Left ventricle myocardium inferior (tissue), 1 donor: ENCODE measurements around the gene SARS1. TPM values are rescaled to one million over a fixed set of nuclear protein-coding genes. Genes with fewer than 3 reads are reported as not detected.
"Not testable (repeated sequence)": the region's sequence is repeated elsewhere in the genome, so short reads cannot be mapped to it uniquely, and the experiment has no call there.

Source experiments
- DNase-seq: peaks from one replicate; pipeline ENCODE4 v3.0.0-alpha.2; 2020
- H3K27ac ChIP-seq: fragments of 200-600 bp; replicated peaks from 2 replicates; pipeline ENCODE4 v1.8.0; 2021
- H3K27me3 ChIP-seq: fragments of 200-600 bp; 2 replicates; pipeline ENCODE4 v1.8.0; 2021; ENCODE audit warnings: low read depth
- H3K36me3 ChIP-seq: fragments of 200-600 bp; 2 replicates; pipeline ENCODE4 v1.8.0; 2021
- H3K4me1 ChIP-seq: fragments of 200-600 bp; 2 replicates; pipeline ENCODE4 v1.8.0; 2021
- H3K4me3 ChIP-seq: fragments of 200-600 bp; 2 replicates; pipeline ENCODE4 v1.8.0; 2021; ENCODE audit warnings: mild to moderate bottlenecking, moderate library complexity
- H3K9me3 ChIP-seq: fragments of 200-600 bp; replicated peaks from 2 replicates; pipeline ENCODE4 v1.8.0; 2021
- CTCF ChIP-seq: fragments of 200-600 bp; IDR thresholded peaks from 2 replicates; pipeline ENCODE4 v1.8.0; 2021; ENCODE audit warnings: antibody characterized with exemption, mild to moderate bottlenecking, borderline replicate concordance
- intact Hi-C: fragments of 100-400 bp; cut with micrococcal nuclease; formaldehyde crosslinking; loops from one replicate; pipeline ENCODE4 v1.11.0; 2022
- total RNA-seq: library from RNA; stranded (reverse); fragmentation: NEBNext Ultra II Directional; extraction: Animal tissue kit (Norgen Biotek cat#: 25700); gene quantifications from one replicate; pipeline ENCODE4 v1.2.1, GENCODE V29; 2021
- donor health status: DM: no; HTN: yes; CAD: no; lungs with severe emphysema.

The SARS1 gene
- total RNA-seq, 1 donor from 2014 or later = 92.0 TPM

- Histone ChIP-seq H3K27me3 (no peaks in the 10 kb centered on the region), H3K9me3 (no peaks in the 10 kb centered on the region), H3K4me1 (peaks cover 12% of the 10 kb centered on the region), H3K4me3 (no peak overlapping the region), H3K27ac (no peak overlapping the region), H3K36me3 (no peaks in the 10 kb centered on the region)
- intact Hi-C loops = no loop called here
- DNase-seq = no peak
- no peak for TF ChIP-seq CTCF
Measured at GRCh38 chr1:109171646-109172045, 42.1 kb upstream of the SARS1 start.

DNA sequence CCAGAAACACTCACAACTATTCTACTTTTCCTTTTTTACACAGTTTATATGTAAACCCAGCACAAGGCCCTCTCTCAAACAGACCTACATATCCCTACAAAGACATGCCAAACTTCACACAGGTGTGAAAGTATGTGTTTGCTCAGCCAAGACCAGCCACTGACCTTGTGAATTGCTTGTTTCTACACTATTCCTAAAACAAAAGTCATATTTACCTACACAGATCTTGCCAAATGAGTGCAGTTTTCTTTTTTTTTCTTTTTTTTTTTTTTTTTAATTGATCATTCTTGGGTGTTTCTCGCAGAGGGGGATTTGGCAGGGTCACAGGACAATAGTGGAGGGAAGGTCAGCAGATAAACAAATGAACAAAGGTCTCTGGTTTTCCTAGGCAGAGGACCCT, 37.4 kb upstream of the SARS1 start:
- H3K4me3 ChIP-seq, H3K36me3 ChIP-seq, DNase-seq, H3K27me3 ChIP-seq, H3K9me3 ChIP-seq, H3K27ac ChIP-seq, intact Hi-C loops, H3K4me1 ChIP-seq: not testable (repeated sequence)

- intact Hi-C loops, H3K36me3 ChIP-seq, H3K4me1 ChIP-seq, DNase-seq, H3K9me3 ChIP-seq, H3K27ac ChIP-seq, H3K4me3 ChIP-seq, H3K27me3 ChIP-seq: not testable (repeated sequence)
Measured at GRCh38 chr1:109180715-109181084, 33.0 kb upstream of the SARS1 start.

DNA sequence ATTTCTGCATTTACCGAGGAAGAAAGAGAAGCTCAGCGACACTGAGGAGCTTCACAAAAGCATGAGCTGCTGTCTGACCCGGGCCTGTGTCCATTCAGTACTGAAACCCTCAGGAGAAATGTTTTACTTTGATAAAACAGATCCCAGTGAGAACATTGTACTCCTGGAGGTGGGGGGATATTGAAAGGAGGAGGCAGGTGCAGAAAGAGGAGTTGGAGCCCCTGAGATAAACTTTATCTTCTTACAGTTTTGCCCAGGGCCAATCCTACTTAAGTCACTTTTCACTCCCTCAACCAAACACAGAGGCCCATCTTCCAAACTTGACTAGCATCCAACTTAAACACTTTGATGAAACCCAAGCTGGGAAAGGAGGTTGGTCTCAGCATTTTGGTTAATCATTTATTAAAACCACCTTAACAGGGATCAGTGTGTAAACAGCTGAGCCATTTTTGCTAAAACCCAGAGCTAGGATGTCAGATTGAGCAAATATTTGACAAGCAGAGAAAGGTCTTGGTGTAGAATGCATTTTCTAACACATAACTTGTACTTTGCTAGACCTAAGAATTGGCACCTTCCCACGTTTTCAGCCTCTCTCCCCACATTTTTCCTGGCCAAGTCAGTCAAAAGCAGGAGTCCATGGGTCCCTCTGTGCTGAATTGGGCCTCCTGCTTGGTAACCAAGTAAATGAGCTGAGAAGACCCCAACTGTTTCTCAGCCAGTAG, 32.5 kb upstream of the SARS1 start:
- no peaks in the 10 kb centered on the region for H3K36me3 ChIP-seq
- intact Hi-C loops = no loop called here
- no peak for DNase-seq
- no peaks in the 10 kb centered on the region for H3K27me3 ChIP-seq
- no peak overlapping the region for H3K4me3 ChIP-seq
- peaks cover 3% of the 10 kb centered on the region for H3K4me1 ChIP-seq
- H3K9me3 ChIP-seq = no peaks in the 10 kb centered on the region
- H3K27ac ChIP-seq = no peak overlapping the region
- TF ChIP-seq CTCF = no peak

GRCh38 chr1:109181807-109182163, 31.9 kb upstream of the SARS1 start:
- Histone ChIP-seq H3K27me3 (no peaks in the 10 kb centered on the region), H3K27ac (no peak overlapping the region), H3K4me3 (no peak overlapping the region), H3K9me3 (no peaks in the 10 kb centered on the region), H3K4me1 (peaks cover 9% of the 10 kb centered on the region), H3K36me3 (no peaks in the 10 kb centered on the region)
- intact Hi-C loops = no loop called here
- DNase-seq = no peak
- TF ChIP-seq CTCF = no peak

DNA sequence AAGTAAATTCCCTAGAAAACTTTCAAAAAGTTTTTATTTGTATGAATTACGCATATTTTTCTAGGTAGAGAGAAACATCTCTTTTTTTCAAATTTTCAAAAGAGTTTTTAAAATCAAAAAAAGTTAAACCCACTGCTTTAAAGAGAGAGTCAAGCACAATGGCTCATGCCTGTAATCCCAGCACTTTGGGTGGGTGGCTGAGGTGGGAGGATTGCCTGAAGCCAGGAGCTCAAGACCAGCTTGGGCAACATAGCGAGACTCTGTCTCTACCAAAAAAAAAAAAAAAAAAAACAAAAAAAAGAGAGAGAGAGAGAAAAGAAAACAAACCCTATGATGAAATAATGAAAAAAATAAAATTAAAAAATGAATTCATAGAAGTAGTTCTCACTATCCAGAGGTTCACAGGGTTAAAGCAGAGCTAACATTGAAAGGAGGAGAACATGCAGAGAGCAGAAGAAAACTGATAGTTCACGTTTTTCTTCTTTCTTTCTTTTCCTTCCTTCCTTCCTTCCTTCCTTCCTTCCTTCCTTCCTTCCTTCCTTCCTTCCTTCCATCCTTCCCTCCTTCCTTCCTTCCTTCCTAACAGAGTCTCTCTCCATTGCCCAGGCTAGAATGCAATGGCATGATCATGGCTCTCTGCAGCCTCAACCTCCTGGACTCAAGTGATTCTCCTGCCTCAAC, 30.5 kb upstream of the SARS1 start:
- Histone ChIP-seq H3K4me1 (peaks cover 12% of the 10 kb centered on the region), H3K27ac (no peak overlapping the region), H3K27me3 (no peaks in the 10 kb centered on the region), H3K9me3 (no peaks in the 10 kb centered on the region), H3K36me3 (no peaks in the 10 kb centered on the region), H3K4me3 (no peak overlapping the region)
- no peak for TF ChIP-seq CTCF
- no peak for DNase-seq
- intact Hi-C loops = no loop called here
